GM18870 (cell line): ENCODE measurements around the gene HSD11B1.

ENCODE experiments used
- ATAC-seq: cut with Tn5 transposase; IDR thresholded peaks from one replicate; pipeline ENCODE4 v1.9.1; 2021; ENCODE audit warnings: moderate library complexity; ENCODE audit not compliant: unreplicated experiment

Gene HSD11B1

GRCh38 chr1:209751627-209752231 is 47.1 kb downstream of the HSD11B1 start:
- ATAC-seq: peak; percentile 62

- no peak for ATAC-seq
Observed at GRCh38 chr1:209752890-209753289, 48.2 kb downstream of the HSD11B1 start.

- no peak for ATAC-seq
Observed at GRCh38 chr1:209755256-209755655, 50.6 kb downstream of the HSD11B1 start.

GRCh38 chr1:209755926-209756614 is 51.4 kb downstream of the HSD11B1 start, which contains the start of gene TRAF3IP3:
Gene TRAF3IP3 (plus strand): TSS chr1:209756053. CDS start chr1:209760040, 3,987 bp downstream.
- peak; percentile 72 for ATAC-seq

GRCh38 chr1:209756615-209757445 is 52.2 kb downstream of the HSD11B1 start:
- ATAC-seq: no peak

- ATAC-seq: no peak
Observed at GRCh38 chr1:209758400-209758799, 53.8 kb downstream of the HSD11B1 start.

- no peak for ATAC-seq
Observed at GRCh38 chr1:209759829-209760359, 55.2 kb downstream of the HSD11B1 start.

GRCh38 chr1:209761011-209761635 is 56.5 kb downstream of the HSD11B1 start:
- no peak for ATAC-seq

- no peak for ATAC-seq
Observed at GRCh38 chr1:209766051-209766450, 61.4 kb downstream of the HSD11B1 start.

- ATAC-seq: no peak
Observed at GRCh38 chr1:209767096-209767495, 62.5 kb downstream of the HSD11B1 start.

- no peak for ATAC-seq
Observed at GRCh38 chr1:209767706-209768105, 63.1 kb downstream of the HSD11B1 start.

- ATAC-seq: peak; percentile 83
Observed at GRCh38 chr1:209768354-209768774, 63.7 kb downstream of the HSD11B1 start.

- peak; percentile 73 for ATAC-seq
Observed at GRCh38 chr1:209769171-209769904, 64.7 kb downstream of the HSD11B1 start.

GRCh38 chr1:209769971-209770370 is 65.3 kb downstream of the HSD11B1 start:
- no peak for ATAC-seq

- no peak for ATAC-seq
Observed at GRCh38 chr1:209770636-209771415, 66.2 kb downstream of the HSD11B1 start.

GRCh38 chr1:209772126-209772525 is 67.5 kb downstream of the HSD11B1 start:
- ATAC-seq: no peak

- peak; percentile 56 for ATAC-seq
Observed at GRCh38 chr1:209774592-209774991, 69.9 kb downstream of the HSD11B1 start.

GRCh38 chr1:209775678-209776077 is 71.0 kb downstream of the HSD11B1 start:
- no peak for ATAC-seq

- no peak for ATAC-seq
Observed at GRCh38 chr1:209777587-209777986, 72.9 kb downstream of the HSD11B1 start.
